ENCODE measurements around the gene RXRA. TPM values are rescaled to one million over a fixed set of nuclear protein-coding genes. Genes with fewer than 3 reads are reported as not detected.
A peak's percentile ranks its signal among the peaks of the same experiment; 100 is the strongest.

RXRA gene
- polyA plus RNA-seq, 1 of the 3 experiments (the other 2 are of a cell fraction): 7.6 TPM

DNA sequence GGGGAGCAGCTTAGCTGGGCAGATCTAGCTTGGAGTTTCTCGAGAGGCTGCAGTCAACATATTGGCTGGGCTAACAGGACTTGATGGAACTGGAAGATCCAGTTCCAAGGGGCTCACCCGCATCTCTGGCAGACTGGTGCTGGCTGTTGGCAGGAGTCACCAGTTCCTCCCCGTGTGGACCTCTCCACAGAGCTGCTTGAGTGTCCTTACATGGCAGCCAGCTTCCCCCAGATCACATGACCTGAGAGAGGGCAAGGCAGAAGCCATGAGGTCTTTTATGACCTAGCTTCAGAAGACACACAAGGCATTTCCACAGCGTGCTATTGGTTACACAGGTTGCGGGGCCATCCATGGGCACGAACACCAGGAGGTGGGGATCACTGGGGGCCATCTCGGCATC is 26.4 kb upstream of the RXRA start (continued):
- TF ChIP-seq, protein P1, sequence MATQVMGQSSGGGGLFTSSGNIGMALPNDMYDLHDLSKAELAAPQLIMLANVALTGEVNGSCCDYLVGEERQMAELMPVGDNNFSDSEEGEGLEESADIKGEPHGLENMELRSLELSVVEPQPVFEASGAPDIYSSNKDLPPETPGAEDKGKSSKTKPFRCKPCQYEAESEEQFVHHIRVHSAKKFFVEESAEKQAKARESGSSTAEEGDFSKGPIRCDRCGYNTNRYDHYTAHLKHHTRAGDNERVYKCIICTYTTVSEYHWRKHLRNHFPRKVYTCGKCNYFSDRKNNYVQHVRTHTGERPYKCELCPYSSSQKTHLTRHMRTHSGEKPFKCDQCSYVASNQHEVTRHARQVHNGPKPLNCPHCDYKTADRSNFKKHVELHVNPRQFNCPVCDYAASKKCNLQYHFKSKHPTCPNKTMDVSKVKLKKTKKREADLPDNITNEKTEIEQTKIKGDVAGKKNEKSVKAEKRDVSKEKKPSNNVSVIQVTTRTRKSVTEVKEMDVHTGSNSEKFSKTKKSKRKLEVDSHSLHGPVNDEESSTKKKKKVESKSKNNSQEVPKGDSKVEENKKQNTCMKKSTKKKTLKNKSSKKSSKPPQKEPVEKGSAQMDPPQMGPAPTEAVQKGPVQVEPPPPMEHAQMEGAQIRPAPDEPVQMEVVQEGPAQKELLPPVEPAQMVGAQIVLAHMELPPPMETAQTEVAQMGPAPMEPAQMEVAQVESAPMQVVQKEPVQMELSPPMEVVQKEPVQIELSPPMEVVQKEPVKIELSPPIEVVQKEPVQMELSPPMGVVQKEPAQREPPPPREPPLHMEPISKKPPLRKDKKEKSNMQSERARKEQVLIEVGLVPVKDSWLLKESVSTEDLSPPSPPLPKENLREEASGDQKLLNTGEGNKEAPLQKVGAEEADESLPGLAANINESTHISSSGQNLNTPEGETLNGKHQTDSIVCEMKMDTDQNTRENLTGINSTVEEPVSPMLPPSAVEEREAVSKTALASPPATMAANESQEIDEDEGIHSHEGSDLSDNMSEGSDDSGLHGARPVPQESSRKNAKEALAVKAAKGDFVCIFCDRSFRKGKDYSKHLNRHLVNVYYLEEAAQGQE (IDR thresholded peaks at IDR 0.05; ENCODE audit: low read depth, low read length): no peak
- TF ChIP-seq RCOR1 (IDR thresholded peaks at IDR 0.05; ENCODE audit: low read length) (no peak), FOSL2 (IDR thresholded peaks at IDR 0.05; ENCODE audit: borderline replicate concordance, low read depth) (no peak)

DNA sequence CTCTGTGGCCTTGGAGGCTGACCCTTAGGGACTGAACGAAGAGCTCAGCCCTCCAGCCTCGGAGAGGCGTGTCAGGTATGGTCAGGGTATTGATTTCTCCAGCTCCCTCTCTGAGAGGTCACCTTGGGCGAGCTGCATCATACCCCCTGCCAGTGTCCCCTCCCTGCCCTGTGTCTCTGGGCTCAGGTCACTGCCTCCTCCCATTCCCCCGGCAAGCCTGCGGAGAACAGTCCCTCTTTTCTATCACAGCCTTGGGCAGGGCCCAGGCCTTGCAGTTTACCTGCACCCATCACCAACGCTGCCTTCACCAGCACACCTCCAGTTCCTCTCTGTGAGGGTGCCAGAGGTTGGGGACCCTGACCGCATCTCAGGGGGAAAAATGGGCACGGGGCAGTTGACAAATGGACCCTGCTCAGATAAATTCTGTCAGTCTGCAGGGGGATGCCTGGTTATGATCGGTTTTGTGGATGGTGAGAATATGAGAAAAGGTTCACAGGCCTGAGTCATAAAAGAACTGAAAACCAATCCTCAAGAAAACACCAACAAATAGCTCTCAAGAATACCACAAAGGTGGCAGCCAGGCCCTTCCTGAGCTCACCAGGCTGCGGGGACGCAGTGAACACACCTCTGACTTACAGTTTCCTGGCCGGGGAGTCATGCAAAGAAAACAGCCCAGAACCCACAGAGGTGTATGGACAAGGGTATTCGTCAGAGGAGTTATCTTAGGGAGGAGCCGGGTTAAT is 24.7 kb upstream of the RXRA start:
- no peak overlapping the region for H2AFZ ChIP-seq (ENCODE audit: low read depth)
- no peaks in the 10 kb centered on the region; a peak in 1 of 4 replicates for H3K4me1 ChIP-seq (ENCODE audit: control insufficient read depth in 1 of 2, insufficient read depth in 2 of 2, low read depth in 1 of 2, low read length in 1 of 2)
- WGBS (ENCODE audit: low lambda C conversion rate): 68% methylated on average over 13 of the region's 15 CpGs
- no peaks in the 10 kb centered on the region for H3K79me2 ChIP-seq (ENCODE audit: insufficient read depth)
- ChIA-PET CTCF (interaction anchor here (1.2 to 2.3 kb wide), 3 partner anchors 8 to 130 kb away, joined by 3 to 7 read pairs (median 6); no protein-coding TSS in a partner anchor), POLR2A (no interaction called here)
- TF ChIP-seq EP300 (IDR thresholded peaks at IDR 0.05; ENCODE audit: borderline replicate concordance in 1 of 2, low read depth in 1 of 2, low read length in 1 of 2): no peak
- TF ChIP-seq EZH2phosphoT487 (IDR thresholded peaks at IDR 0.05; ENCODE audit: borderline replicate concordance, low read depth): no peak
- TF ChIP-seq ELF1 (IDR thresholded peaks at IDR 0.05): no peak
- no peak for TF ChIP-seq SMC3 (IDR thresholded peaks at IDR 0.05; ENCODE audit: low read depth, low read length)
- no peak for TF ChIP-seq RFX5 (IDR thresholded peaks at IDR 0.05; ENCODE audit: low read length)
- H3F3A ChIP-seq (replicated peaks; ENCODE audit: insufficient read depth): no peaks in the 10 kb centered on the region
- H3K4me2 ChIP-seq: no peak overlapping the region
- no peak overlapping the region for H3K4me3 ChIP-seq (ENCODE audit: low read depth in 2 of 2, low read length in 1 of 2)
- no peaks in the 10 kb centered on the region for H3K9me3 ChIP-seq
- DNase-seq: peak; percentile 27
- no peaks in the 10 kb centered on the region for H3K36me3 ChIP-seq (replicated peaks in 1 of 2; ENCODE audit: control insufficient read depth in 1 of 2, insufficient read depth in 2 of 2, low read length in 1 of 2)
- no peak overlapping the region for H3K27ac ChIP-seq (ENCODE audit: low read depth in 2 of 2, low read length in 1 of 2)
- H3K27me3 ChIP-seq (ENCODE audit: insufficient read depth): peaks cover 6% of the 10 kb centered on the region; the same call in 1 of the 2 replicates
- no peaks in the 10 kb centered on the region for H4K20me1 ChIP-seq (ENCODE audit: insufficient read depth)
- no peaks in the 10 kb centered on the region for H3K9me2 ChIP-seq
- no peak overlapping the region for H3K9ac ChIP-seq

GRCh38 chr9:134302130-134302817 is 24.0 kb upstream of the RXRA start:
- no peaks in the 10 kb centered on the region for H3F3A ChIP-seq (replicated peaks; ENCODE audit: insufficient read depth)
- no peaks in the 10 kb centered on the region for H3K79me2 ChIP-seq (ENCODE audit: insufficient read depth)
- ChIA-PET POLR2A (interaction anchor here (1.3 kb wide), 1 partner anchor 8 kb away, joined by 4 read pairs; no protein-coding TSS in a partner anchor), CTCF (interaction anchor here (1.2 to 2.3 kb wide), 3 partner anchors 9 to 131 kb away, joined by 3 to 7 read pairs (median 6); no protein-coding TSS in a partner anchor)
- H3K4me3 ChIP-seq (ENCODE audit: low read depth in 2 of 2, low read length in 1 of 2): no peak overlapping the region
- H3K9me3 ChIP-seq: no peaks in the 10 kb centered on the region
- no peak for DNase-seq
- no peak overlapping the region for H2AFZ ChIP-seq (ENCODE audit: low read depth)
- H3K9ac ChIP-seq: no peak overlapping the region
- H4K20me1 ChIP-seq (ENCODE audit: insufficient read depth): no peaks in the 10 kb centered on the region
- H3K9me2 ChIP-seq: no peaks in the 10 kb centered on the region
- no peak overlapping the region for H3K4me2 ChIP-seq
- H3K27ac ChIP-seq (ENCODE audit: low read depth in 2 of 2, low read length in 1 of 2): no peak overlapping the region
- H3K27me3 ChIP-seq (ENCODE audit: insufficient read depth): peaks cover 6% of the 10 kb centered on the region; the same call in 1 of the 2 replicates
- no peaks in the 10 kb centered on the region for H3K36me3 ChIP-seq (replicated peaks in 1 of 2; ENCODE audit: control insufficient read depth in 1 of 2, insufficient read depth in 2 of 2, low read length in 1 of 2)
- H3K4me1 ChIP-seq (ENCODE audit: control insufficient read depth in 1 of 2, insufficient read depth in 2 of 2, low read depth in 1 of 2, low read length in 1 of 2): no peaks in the 10 kb centered on the region; a peak in 1 of 4 replicates
- WGBS (ENCODE audit: low lambda C conversion rate): 77% methylated on average over 7 of the region's 7 CpGs
- TF ChIP-seq JUND (IDR thresholded peaks at IDR 0.05) (no peak), RAD21 (IDR thresholded peaks at IDR 0.05; ENCODE audit: low read length) (no peak), MEF2A (IDR thresholded peaks at IDR 0.05; ENCODE audit: borderline replicate concordance, low read depth) (no peak), NFIC (IDR thresholded peaks at IDR 0.05; ENCODE audit: borderline replicate concordance) (no peak), CTCF (IDR thresholded peaks at IDR 0.05) (no peak), FOSL2 (IDR thresholded peaks at IDR 0.05; ENCODE audit: borderline replicate concordance, low read depth) (no peak), IRF3 (IDR thresholded peaks at IDR 0.05; ENCODE audit: low read depth, low read length) (no peak)
- TF ChIP-seq, protein P2, sequence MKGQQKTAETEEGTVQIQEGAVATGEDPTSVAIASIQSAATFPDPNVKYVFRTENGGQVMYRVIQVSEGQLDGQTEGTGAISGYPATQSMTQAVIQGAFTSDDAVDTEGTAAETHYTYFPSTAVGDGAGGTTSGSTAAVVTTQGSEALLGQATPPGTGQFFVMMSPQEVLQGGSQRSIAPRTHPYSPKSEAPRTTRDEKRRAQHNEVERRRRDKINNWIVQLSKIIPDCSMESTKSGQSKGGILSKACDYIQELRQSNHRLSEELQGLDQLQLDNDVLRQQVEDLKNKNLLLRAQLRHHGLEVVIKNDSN (IDR thresholded peaks at IDR 0.05; ENCODE audit: borderline replicate concordance, low read depth): no peak
